H1 (cell line): ENCODE results near the gene LHFPL2. TPM values are rescaled to one million over a fixed set of nuclear protein-coding genes. Genes with fewer than 3 reads are reported as not detected.

Experiments
- CTCF ChIA-PET: fragments of 300-600 bp; sonication (Branson Sonifier 250); formaldehyde crosslinking; loops from one replicate; lab custom pipeline; 2021; ENCODE audit not compliant: partially characterized antibody; lab: Charles Lee
- POLR2A ChIA-PET: fragments of 300-600 bp; sonication (Branson Sonifier 250); formaldehyde crosslinking; loops from one replicate; lab custom pipeline; 2021; ENCODE audit warnings: inconsistent platforms; ENCODE audit not compliant: partially characterized antibody; lab: Charles Lee
- DNase-seq, 2 experiments: peaks; one replicate each; pipeline versions ENCODE4 v3.0.0 to v3.0.0-alpha.2; 2010 to 2022; ENCODE audit warnings: low spot score in 2 of 2, low read depth in 1 of 2, mixed read lengths in 1 of 2
- FAIRE-seq: peaks from 2 replicates; lab custom pipeline; 2011; peaks lifted over from hg19 to GRCh38; lab: Jason Lieb, UNC
- H2AFZ ChIP-seq: 2 replicates; pipeline ENCODE4 v1.8.1; 2012; ENCODE audit warnings: low read length, inconsistent platforms
- H2AK5ac ChIP-seq: 2 replicates; pipeline ENCODE4 v1.6.1; 2013; ENCODE audit warnings: low read depth, low read length
- H2BK120ac ChIP-seq: replicated peaks from 2 replicates; pipeline ENCODE3; 2013; ENCODE audit warnings: low read depth, low read length, inconsistent platforms
- H2BK12ac ChIP-seq: 2 replicates; pipeline ENCODE4 v1.6.1; 2013; ENCODE audit warnings: low read depth, low read length
- H2BK15ac ChIP-seq: 2 replicates; pipeline ENCODE4 v1.6.1; 2013; ENCODE audit warnings: low read length
- H2BK20ac ChIP-seq: 2 replicates; pipeline ENCODE4 v1.6.1; 2013; ENCODE audit warnings: low read length
- H2BK5ac ChIP-seq: 2 replicates; pipeline ENCODE4 v1.6.1; 2013; ENCODE audit warnings: low read depth, low read length
- H3K14ac ChIP-seq: 2 replicates; pipeline ENCODE4 v1.6.1; 2013; ENCODE audit warnings: inconsistent platforms; ENCODE audit not compliant: insufficient read length
- H3K18ac ChIP-seq: 2 replicates; pipeline ENCODE4 v1.6.1; 2013; ENCODE audit warnings: low read length; ENCODE audit errors: extremely low read depth
- H3K23ac ChIP-seq: 2 replicates; pipeline ENCODE4 v1.6.1; 2013; ENCODE audit warnings: inconsistent platforms; ENCODE audit not compliant: insufficient read length
- H3K23me2 ChIP-seq: 2 replicates; pipeline ENCODE4 v1.6.1; 2013; ENCODE audit warnings: low read depth, low read length
- H3K27ac ChIP-seq: 2 replicates; pipeline ENCODE4 v1.6.1; 2011; ENCODE audit warnings: low read depth, low read length, inconsistent platforms
- H3K27me3 ChIP-seq, 4 experiments: replicated peaks in 1 of 4; 1 replicate in 1 of 4; 2 replicates in 3 of 4; pipeline versions ENCODE4 v1.6.1 to v1.8.1; 2011 to 2013; ENCODE audit warnings: low read length in 3 of 4, mild to moderate bottlenecking in 3 of 4, inconsistent platforms in 2 of 4, mixed read lengths in 2 of 4, moderate library complexity in 1 of 4; ENCODE audit not compliant: control insufficient read depth in 3 of 4, insufficient read depth in 3 of 4; ENCODE audit errors: extremely low read depth in 1 of 4
- H3K36me3 ChIP-seq, 4 experiments: 2 replicates each; pipeline versions ENCODE4 v1.6.1 to v1.8.1; 2011 to 2013; ENCODE audit warnings: mild to moderate bottlenecking in 4 of 4, low read length in 3 of 4, moderate library complexity in 2 of 4, control low read depth in 1 of 4, inconsistent platforms in 1 of 4; ENCODE audit not compliant: insufficient read depth in 4 of 4, control insufficient read depth in 2 of 4
- H3K4ac ChIP-seq: replicated peaks from 2 replicates; pipeline ENCODE3; 2013; ENCODE audit warnings: low read length, low read depth, mixed read lengths, inconsistent platforms; ENCODE audit not compliant: insufficient read length
- H3K4me1 ChIP-seq, 4 experiments: replicated peaks in 1 of 4; 1 replicate in 1 of 4; 2 replicates in 3 of 4; pipeline versions ENCODE4 v1.6.1 to v1.8.1; 2011 to 2013; ENCODE audit warnings: low read length in 3 of 4, inconsistent platforms in 2 of 4, mixed read lengths in 1 of 4; ENCODE audit not compliant: insufficient read depth in 4 of 4, control insufficient read depth in 3 of 4
- H3K4me2 ChIP-seq, 2 experiments: 2 replicates each; pipeline versions ENCODE4 v1.6.1 to v1.8.1; 2011 to 2013; ENCODE audit warnings: low read depth in 2 of 2, low read length in 2 of 2, control low read depth in 1 of 2, inconsistent platforms in 1 of 2, mild to moderate bottlenecking in 1 of 2; ENCODE audit not compliant: insufficient read depth in 1 of 2
- H3K4me3 ChIP-seq, 4 experiments: fragments of 200-600, 300-600 bp in 1 of 4; sonication (generic), shearing (Covaris generic), sonication (Bioruptor Twin) in 1 of 4; 2 replicates each; pipeline versions ENCODE4 v1.5.1 to v1.8.1; 2011 to 2016; ENCODE audit warnings: low read length in 4 of 4, low read depth in 3 of 4, control low read depth in 2 of 4, inconsistent platforms in 2 of 4, mild to moderate bottlenecking in 2 of 4, mixed read lengths in 1 of 4, moderate library complexity in 1 of 4; ENCODE audit not compliant: insufficient read depth in 2 of 4; ENCODE audit errors: extremely low read depth in 1 of 4
- H3K56ac ChIP-seq: replicated peaks from 2 replicates; pipeline ENCODE3; 2013; ENCODE audit warnings: low read depth, mild to moderate bottlenecking, mixed read lengths, low read length, inconsistent platforms; ENCODE audit not compliant: insufficient read length
- H3K79me1 ChIP-seq: 2 replicates; pipeline ENCODE4 v1.6.1; 2013; ENCODE audit warnings: low read depth, low read length, control low read depth
- H3K79me2 ChIP-seq, 2 experiments: 2 replicates each; pipeline versions ENCODE4 v1.6.1 to v1.8.1; 2012 to 2013; ENCODE audit warnings: low read length in 2 of 2, mild to moderate bottlenecking in 2 of 2, inconsistent platforms in 1 of 2; ENCODE audit not compliant: insufficient read depth in 2 of 2, control insufficient read depth in 1 of 2
- H3K9ac ChIP-seq, 4 experiments: replicated peaks in 1 of 4; 1 replicate in 1 of 4; 2 replicates in 3 of 4; pipeline versions ENCODE4 v1.6.1 to v1.8.1; 2011 to 2013; ENCODE audit warnings: low read depth in 3 of 4, low read length in 3 of 4, control low read depth in 2 of 4, mild to moderate bottlenecking in 2 of 4, moderate library complexity in 2 of 4, inconsistent platforms in 1 of 4; ENCODE audit errors: extremely low read depth in 1 of 4
- H3K9me3 ChIP-seq, 2 experiments: 2 replicates each; pipeline versions ENCODE4 v1.6.1 to v1.8.1; 2012 to 2013; ENCODE audit warnings: mild to moderate bottlenecking in 2 of 2, moderate library complexity in 2 of 2, control low read depth in 1 of 2, inconsistent platforms in 1 of 2, low read depth in 1 of 2, low read length in 1 of 2, mixed read lengths in 1 of 2; ENCODE audit not compliant: insufficient read depth in 2 of 2
- H4K20me1 ChIP-seq, 2 experiments: replicated peaks in 1 of 2; 2 replicates each; pipeline versions ENCODE3 to v1.8.1; 2011 to 2013; ENCODE audit warnings: inconsistent platforms in 2 of 2, low read length in 2 of 2, mild to moderate bottlenecking in 1 of 2; ENCODE audit not compliant: insufficient read depth in 2 of 2, control insufficient read depth in 1 of 2
- H4K5ac ChIP-seq: 2 replicates; pipeline ENCODE4 v1.6.1; 2013; ENCODE audit warnings: low read length, low read depth, mixed read lengths, inconsistent platforms; ENCODE audit not compliant: insufficient read length
- H4K8ac ChIP-seq: 2 replicates; pipeline ENCODE4 v1.8.0; 2013; ENCODE audit warnings: mild to moderate bottlenecking, moderate library complexity, low read length, inconsistent platforms; ENCODE audit not compliant: insufficient read depth; ENCODE audit errors: extremely low read depth
- H4K91ac ChIP-seq: replicated peaks from 2 replicates; pipeline ENCODE3; 2013; ENCODE audit warnings: low read length, mixed read lengths, inconsistent platforms; ENCODE audit not compliant: insufficient read length
- BACH1 ChIP-seq: IDR thresholded peaks from 2 replicates; pipeline ENCODE4 v1.6.1; 2012; ENCODE audit warnings: low read length, improper control_type of control experiment
- HDAC6 ChIP-seq: IDR thresholded peaks from one replicate; pipeline ENCODE4 v1.7.1; 2012; ENCODE audit warnings: low read depth, mild to moderate bottlenecking, inconsistent platforms, low read length, moderate library complexity
- JUN ChIP-seq: IDR thresholded peaks from 2 replicates; pipeline ENCODE4 v1.6.1; 2011; ENCODE audit warnings: low read depth, mild to moderate bottlenecking, improper control_type of control experiment, low read length
- SIN3A ChIP-seq, 2 experiments: IDR thresholded peaks in 1 of 2; conservative IDR thresholded peaks in 1 of 2; 2 replicates each; pipeline ENCODE4 v1.6.1; 2011 to 2012; ENCODE audit warnings: low read length in 2 of 2, improper control_type of control experiment in 1 of 2, low read depth in 1 of 2, mild to moderate bottlenecking in 1 of 2
- SIX5 ChIP-seq: IDR thresholded peaks from 2 replicates; pipeline ENCODE4 v1.6.1; 2011; ENCODE audit warnings: mild to moderate bottlenecking, low read depth, low read length
- WGBS, 2 experiments: shearing (Covaris generic) in 1 of 2; methylation state at CpG; one replicate each; pipeline versions ENCODE4 v1.1.6 to v1.1.7; 2013 to 2015; ENCODE audit warnings: low lambda C conversion rate in 2 of 2, mixed read lengths in 2 of 2, inconsistent platforms in 1 of 2, low coverage in 1 of 2, missing lambda C conversion rate in 1 of 2; ENCODE audit not compliant: insufficient replicate concordance in 2 of 2, insufficient coverage in 1 of 2, insufficient read length in 1 of 2; ENCODE audit errors: extremely low coverage in 1 of 2, missing lambda C conversion rate in 1 of 2; 5-methylcytosine and 5-hydroxymethylcytosine counted together
- polyA plus RNA-seq, 7 experiments: library from polyadenylated mRNA; depleted of rRNA in 3 of 7; stranded (reverse) in 5 of 7; unstranded in 2 of 7; fragments of >200 nt in 5 of 7; fragments of 200-250 nt in 2 of 7; gene quantifications; 1 replicate in 5 of 7; 2 replicates in 1 of 7; 4 replicates in 1 of 7; pipeline versions ENCODE4 v1.2.1 to v1.2.3, GENCODE V29; 2011 to 2013; ENCODE audit warnings: missing spikeins in 2 of 7, mixed read lengths in 2 of 7
- total RNA-seq: library from RNA; stranded (reverse); fragmentation: NEBNext Ultra II Directional; extraction: Animal tissue kit (Norgen Biotek cat#: 25700); gene quantifications from 2 replicates; pipeline ENCODE4 v1.2.1, GENCODE V29; 2021

Gene LHFPL2
- total and polyA plus RNA-seq, 2 of the 8 experiments (the other 6 are each of a cell fraction or from before 2014, with no cell fraction given), result 9.6 to 43.0 TPM

DNA sequence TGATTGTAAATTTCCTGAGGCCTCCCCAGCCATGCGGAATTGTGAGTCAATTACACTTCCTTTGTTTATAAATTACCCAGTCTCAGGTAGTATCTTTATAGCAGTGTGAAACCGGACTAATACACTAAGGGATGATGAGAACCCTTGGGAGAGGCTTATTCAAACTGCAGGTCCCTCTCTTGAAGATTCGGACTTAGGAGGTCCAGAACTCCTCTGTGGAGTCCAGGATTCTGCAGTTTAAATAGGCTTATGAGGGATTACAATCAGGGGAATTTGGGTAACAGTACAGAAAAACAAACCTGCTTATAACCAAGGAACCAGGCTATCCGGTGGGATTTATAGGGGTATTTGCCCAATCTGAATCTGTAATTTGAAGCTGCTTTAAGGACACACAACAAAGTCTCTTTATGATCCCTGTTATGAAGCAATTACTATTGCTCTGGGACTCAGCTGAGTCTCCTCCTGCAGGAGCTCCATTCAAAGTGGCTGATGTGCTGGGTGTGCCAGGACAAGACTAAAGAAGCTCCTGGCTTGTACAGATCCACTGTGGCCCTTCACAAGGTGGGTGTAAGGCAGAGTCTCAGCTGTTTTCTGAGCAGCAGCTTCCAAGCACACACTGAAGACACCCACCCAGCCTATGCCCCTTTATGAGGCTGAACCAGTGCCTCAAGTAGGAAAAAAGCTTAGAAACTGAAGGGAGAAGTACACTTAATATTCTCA lies 41.8 kb upstream of the LHFPL2 start:
- no peak overlapping the region for H3K4me2 ChIP-seq
- no peak overlapping the region for H2AK5ac ChIP-seq
- no peaks in the 10 kb centered on the region for H3K23me2 ChIP-seq
- H3K36me3 ChIP-seq, result no peaks in the 10 kb centered on the region
- no peak overlapping the region for H3K4ac ChIP-seq
- 58% methylated on average over 4 of the region's 4 CpGs; no CpG with 5 or more reads in 1 of the 2 experiments for WGBS, 2 experiments
- H3K18ac ChIP-seq, result no peak overlapping the region
- no peak overlapping the region for H2BK120ac ChIP-seq
- no peak overlapping the region for H2BK20ac ChIP-seq
- no peak overlapping the region for H3K14ac ChIP-seq
- peak overlapping the region; percentile 1 for H4K91ac ChIP-seq
- H3K23ac ChIP-seq, result no peak overlapping the region
- no peak overlapping the region for H2BK5ac ChIP-seq
- H3K27ac ChIP-seq, result no peak overlapping the region; the same call in 1 of the 2 replicates
- H3K4me3 ChIP-seq, result no peak overlapping the region
- H3K9ac ChIP-seq, result no peak overlapping the region
- 0 out of 2 replicates have a peak overlapping the region, but pooled peaks have one; percentile 11 for H2AFZ ChIP-seq
- CTCF ChIA-PET, result interaction anchor here (1.0 to 1.2 kb wide), 3 partner anchors 45 to 195 kb away, joined by 3 to 6 read pairs (median 3); no protein-coding TSS in a partner anchor
- H2BK12ac ChIP-seq, result peak overlapping the region; percentile 29; the same call in 1 of the 2 replicates
- FAIRE-seq (no peak), DNase-seq (no peak)
- H3K27me3 ChIP-seq, result no peaks in the 10 kb centered on the region
- no peak overlapping the region for H2BK15ac ChIP-seq
- no peaks in the 10 kb centered on the region for H3K9me3 ChIP-seq
- no peak overlapping the region for H3K56ac ChIP-seq
- POLR2A ChIA-PET, result no interaction called here
- H3K79me1 ChIP-seq, result no peaks in the 10 kb centered on the region
- TF ChIP-seq BACH1, result no peak
- no peak for TF ChIP-seq HDAC6
- no peak for TF ChIP-seq JUN
- no peak for TF ChIP-seq SIX5
- no peak for TF ChIP-seq SIN3A (conservative IDR thresholded peaks at IDR 0.05 in 1 of 2, IDR thresholded peaks at IDR 0.05 in 1 of 2; ENCODE audit: low read depth in 1 of 2, low read length in 2 of 2)
- peaks cover 0 to 10% (median 0%) of the 10 kb centered on the region in 4 experiments; a peak in 1 of 7 replicates for H3K4me1 ChIP-seq
- no peak overlapping the region for H4K8ac ChIP-seq
- no peak overlapping the region for H4K5ac ChIP-seq
- no peaks in the 10 kb centered on the region for H4K20me1 ChIP-seq
- H3K79me2 ChIP-seq, result no peaks in the 10 kb centered on the region
